Stimulated activated CD4-positive, alpha-beta T cell treated with anti-CD3 and anti-CD28 coated beads, Interleukin-4, amount 100 ng/mL, for 4 hours (primary cell): Measurements from ENCODE around the gene CACNA1G.

Experiments
- DNase-seq, 2 experiments: peaks; one replicate each; pipeline ENCODE4 v3.0.0-alpha.2; 2020

Gene CACNA1G

GRCh38 chr17:50534222-50534978, 26.1 kb upstream of the CACNA1G start:
- DNase-seq: peak in 1 of 2 experiments; percentile 29

- DNase-seq: no peak
These were observed 25.6 kb upstream of the CACNA1G start for GRCh38 chr17:50534979-50535326.

GRCh38 chr17:50535407-50535806, 25.1 kb upstream of the CACNA1G start:
- no peak for DNase-seq

GRCh38 chr17:50536683-50537646, 23.6 kb upstream of the CACNA1G start:
- no peak for DNase-seq

- DNase-seq: no peak
These were observed 22.6 kb upstream of the CACNA1G start for GRCh38 chr17:50537721-50538548.

GRCh38 chr17:50538549-50539410, 21.7 kb upstream of the CACNA1G start:
- no peak for DNase-seq

- DNase-seq: no peak
These were observed 20.6 kb upstream of the CACNA1G start for GRCh38 chr17:50539762-50540559.

GRCh38 chr17:50540560-50541401, 19.7 kb upstream of the CACNA1G start:
- DNase-seq: no peak

- no peak for DNase-seq
These were observed 19.2 kb upstream of the CACNA1G start for GRCh38 chr17:50541402-50541715.

- DNase-seq: peak; percentile 81 to 86
These were observed 18.5 kb upstream of the CACNA1G start for GRCh38 chr17:50541716-50542688.

- DNase-seq: no peak
These were observed 17.4 kb upstream of the CACNA1G start for GRCh38 chr17:50542795-50543774.

GRCh38 chr17:50544516-50544915, 16.0 kb upstream of the CACNA1G start:
- DNase-seq: no peak

- no peak for DNase-seq
These were observed 15.2 kb upstream of the CACNA1G start for GRCh38 chr17:50545311-50545710.

GRCh38 chr17:50546701-50547034, 13.8 kb upstream of the CACNA1G start:
- DNase-seq: no peak

GRCh38 chr17:50547035-50547735, 13.3 kb upstream of the CACNA1G start, which contains the start of gene SPATA20:
SPATA20 (plus strand) TSS chr17:50547174; CDS start chr17:50547209, 35 bp downstream.
- DNase-seq: peak; percentile 77 to 81

- no peak for DNase-seq
These were observed 12.8 kb upstream of the CACNA1G start for GRCh38 chr17:50547736-50548083.

GRCh38 chr17:50548831-50549230, 11.7 kb upstream of the CACNA1G start:
- DNase-seq: no peak
